H1 (cell line): ENCODE results near the gene SV2C.

Source experiments
- CTCF ChIP-seq, 3 experiments: IDR thresholded peaks; 1 replicate in 2 of 3; 2 replicates in 1 of 3; pipeline versions ENCODE4 v1.5.1 to v1.6.1; 2011; ENCODE audit warnings: low read length in 3 of 3, mild to moderate bottlenecking in 3 of 3, inconsistent platforms in 2 of 3, low read depth in 1 of 3, moderate library complexity in 1 of 3; ENCODE audit not compliant: insufficient read depth in 1 of 3; ENCODE audit errors: control extremely low read depth in 1 of 3
- EZH2 ChIP-seq: fragments of 200-600 bp; sonication (generic); IDR thresholded peaks from 2 replicates; pipeline ENCODE4 v1.7.1; 2012; ENCODE audit warnings: low read depth, mild to moderate bottlenecking, moderate library complexity, low read length, inconsistent platforms; ENCODE audit not compliant: severe bottlenecking
- JUND ChIP-seq: IDR thresholded peaks from 2 replicates; pipeline ENCODE4 v1.6.1; 2011; ENCODE audit warnings: mild to moderate bottlenecking, improper control_type of control experiment, low read length
- MAX ChIP-seq: IDR thresholded peaks from 2 replicates; pipeline ENCODE4 v1.6.1; 2012; ENCODE audit warnings: inconsistent platforms
- POLR2A ChIP-seq, 2 experiments: IDR thresholded peaks; 1 replicate in 1 of 2; 2 replicates in 1 of 2; pipeline ENCODE4 v1.6.1; 2011; ENCODE audit warnings: low read depth in 2 of 2, low read length in 2 of 2, mild to moderate bottlenecking in 2 of 2; ENCODE audit errors: control extremely low read depth in 1 of 2
- RXRA ChIP-seq: IDR thresholded peaks from 2 replicates; pipeline ENCODE4 v1.6.1; 2011; ENCODE audit warnings: low read depth, mild to moderate bottlenecking, low read length, moderate library complexity; ENCODE audit not compliant: insufficient read depth
- USF2 ChIP-seq: IDR thresholded peaks from 2 replicates; pipeline ENCODE4 v1.6.1; 2011; ENCODE audit warnings: low read length, improper control_type of control experiment

GRCh38 chr5:76216748-76217147 is 133.6 kb downstream of the SV2C start:
- TF ChIP-seq CTCF (IDR thresholded peaks at IDR 0.05; ENCODE audit: control extremely low read depth in 1 of 3, insufficient read depth in 1 of 3, low read depth in 1 of 3, low read length in 3 of 3) (no peak), RXRA (no peak), MAX (no peak), USF2 (no peak), EZH2 (no peak), JUND (no peak), POLR2A (IDR thresholded peaks at IDR 0.05; ENCODE audit: control extremely low read depth in 1 of 2, low read depth in 2 of 2, low read length in 2 of 2) (no peak)
